GM12878 (cell line): ENCODE measurements around the gene SPG7. TPM values are rescaled to one million over a fixed set of nuclear protein-coding genes. Genes with fewer than 3 reads are reported as not detected.

Source experiments
- CBX3 ChIP-seq: fragments of 200-600 bp; sonication (generic); IDR thresholded peaks from 2 replicates; pipeline ENCODE4 v1.6.1; 2016; ENCODE audit warnings: low read depth, borderline replicate concordance
- CHD1 ChIP-seq: IDR thresholded peaks from 2 replicates; pipeline ENCODE4 v1.6.1; 2012; ENCODE audit warnings: low read depth, low read length, improper control_type of control experiment
- IKZF2 ChIP-seq, 2 experiments: fragments of 450-650 bp; IDR thresholded peaks; 2 replicates each; pipeline ENCODE4 v1.6.1; 2017; ENCODE audit warnings: mild to moderate bottlenecking in 2 of 2, moderate library complexity in 2 of 2
- MEF2B ChIP-seq: fragments of 450-650 bp; IDR thresholded peaks from 2 replicates; pipeline ENCODE4 v1.6.1; 2018; ENCODE audit warnings: mild to moderate bottlenecking, moderate library complexity; ENCODE audit not compliant: partially characterized antibody, poor library complexity, severe bottlenecking
- NFXL1 ChIP-seq: fragments of 450-650 bp; IDR thresholded peaks from 2 replicates; pipeline ENCODE4 v1.6.1; 2017; ENCODE audit warnings: antibody characterized with exemption, mild to moderate bottlenecking, borderline replicate concordance
- POLR2AphosphoS2 ChIP-seq: IDR thresholded peaks from 2 replicates; pipeline ENCODE4 v1.6.1; 2011; ENCODE audit warnings: low read depth, mild to moderate bottlenecking, low read length, improper control_type of control experiment, moderate library complexity
- SMARCA5 ChIP-seq: fragments of 450-650 bp; IDR thresholded peaks from 2 replicates; pipeline ENCODE4 v1.6.1; 2017; ENCODE audit warnings: mild to moderate bottlenecking
- TARDBP ChIP-seq: IDR thresholded peaks from 2 replicates; pipeline ENCODE4 v1.6.1; 2016; ENCODE audit warnings: borderline replicate concordance
- ZNF622 ChIP-seq: fragments of 450-650 bp; IDR thresholded peaks from 2 replicates; pipeline ENCODE4 v1.6.1; 2017; ENCODE audit warnings: mild to moderate bottlenecking, inconsistent platforms
- ZSCAN29 ChIP-seq: fragments of 450-650 bp; IDR thresholded peaks from 2 replicates; pipeline ENCODE4 v1.6.1; 2017; ENCODE audit warnings: mild to moderate bottlenecking, moderate library complexity
- polyA plus RNA-seq, 11 experiments: library from polyadenylated mRNA; depleted of rRNA in 4 of 11; unstranded in 6 of 11; stranded (reverse) in 5 of 11; fragments of >200 nt; fragmentation: Nextera tagmentation in 4 of 11; fragmentation: Illumina TruSeq in 1 of 11; extraction: Ambion mirVana in 4 of 11; extraction: Trizol in 1 of 11; gene quantifications; 1 replicate in 1 of 11; 2 replicates in 10 of 11; pipeline versions ENCODE4 v1.2.1 to v1.2.3, GENCODE V29; 2011 to 2016; ENCODE audit warnings: inconsistent platforms in 2 of 11, missing spikeins in 2 of 11, low read depth in 1 of 11
- total RNA-seq, 4 experiments: library from RNA; depleted of rRNA in 3 of 4; stranded (reverse); fragments of >200 nt in 3 of 4; fragmentation: Illumina TruSeq in 1 of 4; extraction: Trizol in 1 of 4; gene quantifications; 2 replicates each; pipeline versions ENCODE4 v1.2.1 to v1.2.3, GENCODE V29; 2013 to 2021
- TF ChIP-seq, protein P1 (sequence below): IDR thresholded peaks from 2 replicates; pipeline ENCODE4 v1.6.1; 2011; ENCODE audit warnings: low read depth, mild to moderate bottlenecking, low read length, moderate library complexity, borderline replicate concordance; ENCODE audit errors: extremely low read depth
- TF ChIP-seq, protein P2 (sequence below): fragments of 450-650 bp; conservative IDR thresholded peaks from 2 replicates; pipeline ENCODE4 v1.6.1; 2017; ENCODE audit warnings: mild to moderate bottlenecking, moderate library complexity
- TF ChIP-seq, protein P3 (sequence below): fragments of 450-650 bp; IDR thresholded peaks from 2 replicates; pipeline ENCODE4 v1.6.1; 2017; ENCODE audit warnings: antibody characterized with exemption, mild to moderate bottlenecking, moderate library complexity
- TF ChIP-seq, protein P4 (sequence below): fragments of 450-650 bp; IDR thresholded peaks from 2 replicates; pipeline ENCODE4 v1.6.1; 2018; ENCODE audit warnings: borderline replicate concordance, mild to moderate bottlenecking; ENCODE audit not compliant: partially characterized antibody
- TF ChIP-seq, protein P5 (sequence below): IDR thresholded peaks from 2 replicates; pipeline ENCODE4 v1.6.1; 2012; ENCODE audit warnings: low read depth, low read length, improper control_type of control experiment

Gene SPG7
- total and polyA plus RNA-seq, 10 of the 15 experiments (the other 5 are each of a cell fraction or from before 2014, with no cell fraction given) = 5.9 to 75.9 (median 52.5) TPM

DNA sequence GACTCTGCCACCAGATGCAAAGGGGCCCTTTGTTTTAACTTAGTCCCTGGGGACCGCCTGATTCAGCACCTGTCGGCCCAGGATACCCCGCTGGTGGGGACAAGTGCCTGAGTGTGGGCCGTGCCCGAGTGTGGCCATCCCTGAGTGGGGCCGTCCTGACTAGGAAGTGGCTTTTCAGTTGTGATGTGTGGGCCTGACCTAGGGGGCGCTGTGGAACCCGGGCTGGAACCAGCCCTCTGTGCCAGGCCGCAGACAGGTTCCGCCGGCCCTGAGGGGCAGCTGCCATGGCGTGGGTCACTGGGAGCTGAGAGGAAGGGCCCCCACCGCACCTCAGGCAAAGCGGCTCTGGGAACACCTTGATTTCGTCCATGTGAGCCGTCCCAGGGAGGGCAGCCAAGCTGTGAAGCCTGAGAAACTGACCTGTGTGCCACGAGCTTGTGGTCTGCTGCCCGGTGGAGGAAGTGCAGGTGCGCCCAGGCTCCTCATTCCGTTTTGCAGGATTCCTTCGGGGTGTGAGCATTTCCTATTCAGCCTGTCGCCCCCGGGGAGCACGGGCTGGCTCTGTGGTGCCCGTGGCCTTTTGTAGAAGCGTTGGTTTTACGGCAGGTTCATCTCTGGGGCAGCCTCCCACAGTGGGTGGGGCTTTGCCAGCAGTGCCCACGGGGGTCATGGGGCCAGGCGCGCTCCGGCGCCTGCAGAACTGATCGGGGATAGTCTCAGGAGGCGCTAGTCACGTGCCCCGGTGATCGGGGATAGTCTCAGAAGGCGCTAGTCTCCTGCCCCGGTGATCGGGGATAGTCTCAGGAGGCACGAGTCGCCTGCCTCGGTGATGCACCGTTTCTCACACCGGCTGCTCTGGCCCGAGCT is 57.5 kb downstream of the SPG7 start (continued):
- TF ChIP-seq, protein P1, sequence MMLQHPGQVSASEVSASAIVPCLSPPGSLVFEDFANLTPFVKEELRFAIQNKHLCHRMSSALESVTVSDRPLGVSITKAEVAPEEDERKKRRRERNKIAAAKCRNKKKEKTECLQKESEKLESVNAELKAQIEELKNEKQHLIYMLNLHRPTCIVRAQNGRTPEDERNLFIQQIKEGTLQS = peak; percentile 53; the same call in 1 of the 2 replicates
- TF ChIP-seq TARDBP = no peak
- TF ChIP-seq CHD1 = no peak
- TF ChIP-seq SMARCA5 = peak; percentile 90
- TF ChIP-seq, protein P2, sequence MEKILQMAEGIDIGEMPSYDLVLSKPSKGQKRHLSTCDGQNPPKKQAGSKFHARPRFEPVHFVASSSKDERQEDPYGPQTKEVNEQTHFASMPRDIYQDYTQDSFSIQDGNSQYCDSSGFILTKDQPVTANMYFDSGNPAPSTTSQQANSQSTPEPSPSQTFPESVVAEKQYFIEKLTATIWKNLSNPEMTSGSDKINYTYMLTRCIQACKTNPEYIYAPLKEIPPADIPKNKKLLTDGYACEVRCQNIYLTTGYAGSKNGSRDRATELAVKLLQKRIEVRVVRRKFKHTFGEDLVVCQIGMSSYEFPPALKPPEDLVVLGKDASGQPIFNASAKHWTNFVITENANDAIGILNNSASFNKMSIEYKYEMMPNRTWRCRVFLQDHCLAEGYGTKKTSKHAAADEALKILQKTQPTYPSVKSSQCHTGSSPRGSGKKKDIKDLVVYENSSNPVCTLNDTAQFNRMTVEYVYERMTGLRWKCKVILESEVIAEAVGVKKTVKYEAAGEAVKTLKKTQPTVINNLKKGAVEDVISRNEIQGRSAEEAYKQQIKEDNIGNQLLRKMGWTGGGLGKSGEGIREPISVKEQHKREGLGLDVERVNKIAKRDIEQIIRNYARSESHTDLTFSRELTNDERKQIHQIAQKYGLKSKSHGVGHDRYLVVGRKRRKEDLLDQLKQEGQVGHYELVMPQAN = 0 out of 2 replicates have a peak, but pooled peaks have one; percentile 34
- TF ChIP-seq ZSCAN29 = no peak
- TF ChIP-seq MEF2B = peak; percentile 63
- TF ChIP-seq, protein P3, sequence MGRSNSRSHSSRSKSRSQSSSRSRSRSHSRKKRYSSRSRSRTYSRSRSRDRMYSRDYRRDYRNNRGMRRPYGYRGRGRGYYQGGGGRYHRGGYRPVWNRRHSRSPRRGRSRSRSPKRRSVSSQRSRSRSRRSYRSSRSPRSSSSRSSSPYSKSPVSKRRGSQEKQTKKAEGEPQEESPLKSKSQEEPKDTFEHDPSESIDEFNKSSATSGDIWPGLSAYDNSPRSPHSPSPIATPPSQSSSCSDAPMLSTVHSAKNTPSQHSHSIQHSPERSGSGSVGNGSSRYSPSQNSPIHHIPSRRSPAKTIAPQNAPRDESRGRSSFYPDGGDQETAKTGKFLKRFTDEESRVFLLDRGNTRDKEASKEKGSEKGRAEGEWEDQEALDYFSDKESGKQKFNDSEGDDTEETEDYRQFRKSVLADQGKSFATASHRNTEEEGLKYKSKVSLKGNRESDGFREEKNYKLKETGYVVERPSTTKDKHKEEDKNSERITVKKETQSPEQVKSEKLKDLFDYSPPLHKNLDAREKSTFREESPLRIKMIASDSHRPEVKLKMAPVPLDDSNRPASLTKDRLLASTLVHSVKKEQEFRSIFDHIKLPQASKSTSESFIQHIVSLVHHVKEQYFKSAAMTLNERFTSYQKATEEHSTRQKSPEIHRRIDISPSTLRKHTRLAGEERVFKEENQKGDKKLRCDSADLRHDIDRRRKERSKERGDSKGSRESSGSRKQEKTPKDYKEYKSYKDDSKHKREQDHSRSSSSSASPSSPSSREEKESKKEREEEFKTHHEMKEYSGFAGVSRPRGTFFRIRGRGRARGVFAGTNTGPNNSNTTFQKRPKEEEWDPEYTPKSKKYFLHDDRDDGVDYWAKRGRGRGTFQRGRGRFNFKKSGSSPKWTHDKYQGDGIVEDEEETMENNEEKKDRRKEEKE = no peak
- TF ChIP-seq, protein P4, sequence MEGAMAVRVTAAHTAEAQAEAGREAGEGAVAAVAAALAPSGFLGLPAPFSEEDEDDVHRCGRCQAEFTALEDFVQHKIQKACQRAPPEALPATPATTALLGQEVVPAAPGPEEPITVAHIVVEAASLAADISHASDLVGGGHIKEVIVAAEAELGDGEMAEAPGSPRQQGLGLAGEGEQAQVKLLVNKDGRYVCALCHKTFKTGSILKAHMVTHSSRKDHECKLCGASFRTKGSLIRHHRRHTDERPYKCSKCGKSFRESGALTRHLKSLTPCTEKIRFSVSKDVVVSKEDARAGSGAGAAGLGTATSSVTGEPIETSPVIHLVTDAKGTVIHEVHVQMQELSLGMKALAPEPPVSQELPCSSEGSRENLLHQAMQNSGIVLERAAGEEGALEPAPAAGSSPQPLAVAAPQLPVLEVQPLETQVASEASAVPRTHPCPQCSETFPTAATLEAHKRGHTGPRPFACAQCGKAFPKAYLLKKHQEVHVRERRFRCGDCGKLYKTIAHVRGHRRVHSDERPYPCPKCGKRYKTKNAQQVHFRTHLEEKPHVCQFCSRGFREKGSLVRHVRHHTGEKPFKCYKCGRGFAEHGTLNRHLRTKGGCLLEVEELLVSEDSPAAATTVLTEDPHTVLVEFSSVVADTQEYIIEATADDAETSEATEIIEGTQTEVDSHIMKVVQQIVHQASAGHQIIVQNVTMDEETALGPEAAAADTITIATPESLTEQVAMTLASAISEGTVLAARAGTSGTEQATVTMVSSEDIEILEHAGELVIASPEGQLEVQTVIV = no peak
- TF ChIP-seq ZNF622 = no peak
- no peak for TF ChIP-seq NFXL1
- peak in 1 of 2 experiments; percentile 46; a peak in 2 of 4 replicates for TF ChIP-seq IKZF2 (IDR thresholded peaks at IDR 0.05)
- TF ChIP-seq, protein P5, sequence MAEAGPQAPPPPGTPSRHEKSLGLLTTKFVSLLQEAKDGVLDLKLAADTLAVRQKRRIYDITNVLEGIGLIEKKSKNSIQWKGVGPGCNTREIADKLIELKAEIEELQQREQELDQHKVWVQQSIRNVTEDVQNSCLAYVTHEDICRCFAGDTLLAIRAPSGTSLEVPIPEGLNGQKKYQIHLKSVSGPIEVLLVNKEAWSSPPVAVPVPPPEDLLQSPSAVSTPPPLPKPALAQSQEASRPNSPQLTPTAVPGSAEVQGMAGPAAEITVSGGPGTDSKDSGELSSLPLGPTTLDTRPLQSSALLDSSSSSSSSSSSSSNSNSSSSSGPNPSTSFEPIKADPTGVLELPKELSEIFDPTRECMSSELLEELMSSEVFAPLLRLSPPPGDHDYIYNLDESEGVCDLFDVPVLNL = no peak
- no peak for TF ChIP-seq POLR2AphosphoS2
- TF ChIP-seq CBX3 = no peak
